ENCODE results near the gene IRS2.

GRCh38 chr13:109795011-109795410, 8.6 kb upstream of the IRS2 start:
- no peak for TF ChIP-seq SUZ12 (IDR thresholded peaks at IDR 0.05; ENCODE audit: extremely low read depth, insufficient read depth, insufficient read length)
- TF ChIP-seq ZNF274 (IDR thresholded peaks at IDR 0.05; ENCODE audit: low read depth, low read length) = no peak

Measured in NT2/D1 (cell line).